Neural progenitor cell (in vitro differentiated cells): Measurements from ENCODE around the gene ENPEP.

Experiments used
- EZH2 ChIP-seq: fragments of 200-600 bp; sonication (generic); IDR thresholded peaks from 2 replicates; pipeline ENCODE4 v1.6.1; 2017; ENCODE audit warnings: antibody characterized with exemption, mild to moderate bottlenecking, moderate library complexity
- EZH2phosphoT487 ChIP-seq: fragments of 200-600 bp; sonication (generic); IDR thresholded peaks from 2 replicates; pipeline ENCODE4 v1.6.1; 2017; ENCODE audit warnings: antibody characterized with exemption
- TF ChIP-seq, protein P1 (sequence below): fragments of 200-600 bp; sonication (generic); IDR thresholded peaks from 2 replicates; pipeline ENCODE4 v1.5.1; 2017; ENCODE audit warnings: antibody characterized with exemption, mild to moderate bottlenecking

DNA sequence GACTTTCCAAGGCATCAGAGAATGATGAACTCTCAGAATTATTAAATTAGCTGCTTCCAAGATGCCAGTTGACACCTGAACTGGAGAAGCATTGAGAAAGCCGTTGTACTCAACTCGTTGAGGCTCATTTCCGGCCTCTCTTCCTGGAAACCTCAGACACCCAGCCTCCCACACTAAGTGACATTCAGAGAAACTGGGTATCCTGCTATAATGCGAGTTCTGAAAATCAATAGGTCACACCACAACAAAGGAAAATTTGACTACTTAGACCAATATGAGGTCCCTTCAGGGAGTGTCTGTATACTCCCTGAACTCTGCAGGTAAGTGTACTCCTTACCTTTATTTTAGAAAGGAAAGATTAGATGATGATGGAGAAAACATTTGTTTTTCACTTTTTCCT is 51.2 kb downstream of the ENPEP start:
- TF ChIP-seq, protein P1, sequence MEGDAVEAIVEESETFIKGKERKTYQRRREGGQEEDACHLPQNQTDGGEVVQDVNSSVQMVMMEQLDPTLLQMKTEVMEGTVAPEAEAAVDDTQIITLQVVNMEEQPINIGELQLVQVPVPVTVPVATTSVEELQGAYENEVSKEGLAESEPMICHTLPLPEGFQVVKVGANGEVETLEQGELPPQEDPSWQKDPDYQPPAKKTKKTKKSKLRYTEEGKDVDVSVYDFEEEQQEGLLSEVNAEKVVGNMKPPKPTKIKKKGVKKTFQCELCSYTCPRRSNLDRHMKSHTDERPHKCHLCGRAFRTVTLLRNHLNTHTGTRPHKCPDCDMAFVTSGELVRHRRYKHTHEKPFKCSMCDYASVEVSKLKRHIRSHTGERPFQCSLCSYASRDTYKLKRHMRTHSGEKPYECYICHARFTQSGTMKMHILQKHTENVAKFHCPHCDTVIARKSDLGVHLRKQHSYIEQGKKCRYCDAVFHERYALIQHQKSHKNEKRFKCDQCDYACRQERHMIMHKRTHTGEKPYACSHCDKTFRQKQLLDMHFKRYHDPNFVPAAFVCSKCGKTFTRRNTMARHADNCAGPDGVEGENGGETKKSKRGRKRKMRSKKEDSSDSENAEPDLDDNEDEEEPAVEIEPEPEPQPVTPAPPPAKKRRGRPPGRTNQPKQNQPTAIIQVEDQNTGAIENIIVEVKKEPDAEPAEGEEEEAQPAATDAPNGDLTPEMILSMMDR, result no peak
- no peak for TF ChIP-seq EZH2
- no peak for TF ChIP-seq EZH2phosphoT487
